SKM-1 treated with dmso at 0.1 percent for 144 hours (cell line): ENCODE data around the gene CDH4.

ENCODE experiments used
- DNase-seq: peaks from one replicate; lab custom pipeline; 2025; ENCODE audit not compliant: unreplicated experiment; lab: John Stamatoyannopoulos, UW

Gene CDH4

DNA sequence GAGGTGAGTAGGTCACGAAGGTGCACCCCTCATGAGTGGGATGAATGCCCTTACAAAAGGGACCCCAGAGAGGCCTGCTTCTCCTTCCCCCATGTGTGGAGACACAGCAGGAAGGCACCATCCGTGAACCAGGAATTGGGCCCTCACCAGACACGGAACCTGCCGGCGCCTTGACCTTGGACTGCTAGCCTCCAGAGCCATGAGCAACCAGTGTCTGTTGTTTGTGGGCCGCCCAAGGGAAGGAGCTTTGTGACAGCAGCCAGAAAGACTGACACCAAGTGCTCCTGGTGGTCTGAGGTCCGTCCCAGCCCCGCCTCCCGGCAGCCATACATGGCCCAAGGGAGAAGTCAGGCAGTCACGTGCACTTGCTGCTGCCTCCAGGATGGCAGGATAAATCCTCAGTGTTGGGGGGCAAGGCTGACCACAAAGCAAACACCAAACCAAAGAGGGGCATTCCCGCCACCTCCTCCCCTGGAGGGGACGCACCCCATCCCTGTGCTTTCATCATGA lies 29.3 kb downstream of the CDH4 start:
- DNase-seq, result no peak

DNA sequence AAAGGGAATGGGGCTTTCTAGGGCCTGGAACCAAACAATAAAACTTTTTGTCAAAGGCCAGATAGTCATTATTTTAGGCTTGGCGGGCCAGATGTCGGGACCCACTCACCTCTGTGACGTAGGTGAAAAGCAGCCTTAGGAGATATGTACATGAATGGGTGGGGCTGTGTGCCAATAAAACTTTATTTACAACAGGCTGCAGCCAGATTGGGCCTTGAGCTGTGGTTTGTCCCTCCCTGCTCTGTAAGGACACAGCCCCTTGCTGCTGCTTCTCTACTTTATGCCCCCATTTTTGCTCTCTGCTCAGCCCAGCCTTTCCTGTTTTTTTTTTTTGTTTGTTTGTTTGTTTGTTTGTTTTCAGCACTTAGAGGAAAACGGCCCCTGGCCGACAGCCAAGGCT lies 32.7 kb downstream of the CDH4 start:
- no peak for DNase-seq

DNA sequence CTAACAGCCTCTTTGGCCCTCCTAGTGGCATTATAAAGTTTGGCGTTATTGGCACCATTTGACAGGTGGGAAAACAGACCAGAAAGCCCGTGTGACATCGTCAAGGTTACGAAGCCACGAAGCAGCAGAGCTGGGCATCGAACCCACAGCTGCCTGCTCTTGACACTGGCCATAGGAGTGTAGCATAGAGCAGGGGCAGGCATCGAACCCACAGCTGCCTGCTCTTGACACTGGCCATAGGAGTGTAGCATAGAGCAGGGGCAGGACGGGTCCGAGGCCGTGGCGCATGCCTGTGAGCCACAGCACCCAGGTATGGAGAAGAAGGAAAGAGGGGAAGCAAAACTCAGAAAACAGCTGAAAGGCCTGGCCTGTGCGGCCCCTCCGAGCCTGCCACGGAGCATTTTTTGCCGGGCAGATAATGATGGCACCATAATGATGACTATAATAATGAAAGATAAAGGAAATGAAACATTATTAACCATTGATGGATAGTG lies 33.1 kb downstream of the CDH4 start:
- no peak for DNase-seq

DNA sequence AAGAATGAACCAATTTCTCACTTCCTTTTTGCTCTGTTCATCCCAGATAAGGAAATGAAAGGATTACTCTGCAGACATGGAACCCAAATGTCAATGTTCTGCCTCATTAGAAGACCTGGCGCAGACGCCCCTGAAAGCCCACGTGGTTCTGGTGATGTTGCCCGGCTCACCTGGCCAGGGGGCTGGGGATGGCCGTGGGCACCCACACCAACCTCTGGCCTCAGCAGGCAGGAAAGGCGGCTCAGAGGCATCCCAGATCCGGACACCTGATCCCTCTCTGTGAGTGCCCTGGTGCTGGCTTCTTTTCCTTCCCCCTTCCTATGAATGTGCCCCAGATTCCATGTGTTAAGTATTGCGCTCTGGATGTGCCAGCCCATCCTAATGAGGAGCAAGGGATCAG lies 33.6 kb downstream of the CDH4 start:
- no peak for DNase-seq

DNA sequence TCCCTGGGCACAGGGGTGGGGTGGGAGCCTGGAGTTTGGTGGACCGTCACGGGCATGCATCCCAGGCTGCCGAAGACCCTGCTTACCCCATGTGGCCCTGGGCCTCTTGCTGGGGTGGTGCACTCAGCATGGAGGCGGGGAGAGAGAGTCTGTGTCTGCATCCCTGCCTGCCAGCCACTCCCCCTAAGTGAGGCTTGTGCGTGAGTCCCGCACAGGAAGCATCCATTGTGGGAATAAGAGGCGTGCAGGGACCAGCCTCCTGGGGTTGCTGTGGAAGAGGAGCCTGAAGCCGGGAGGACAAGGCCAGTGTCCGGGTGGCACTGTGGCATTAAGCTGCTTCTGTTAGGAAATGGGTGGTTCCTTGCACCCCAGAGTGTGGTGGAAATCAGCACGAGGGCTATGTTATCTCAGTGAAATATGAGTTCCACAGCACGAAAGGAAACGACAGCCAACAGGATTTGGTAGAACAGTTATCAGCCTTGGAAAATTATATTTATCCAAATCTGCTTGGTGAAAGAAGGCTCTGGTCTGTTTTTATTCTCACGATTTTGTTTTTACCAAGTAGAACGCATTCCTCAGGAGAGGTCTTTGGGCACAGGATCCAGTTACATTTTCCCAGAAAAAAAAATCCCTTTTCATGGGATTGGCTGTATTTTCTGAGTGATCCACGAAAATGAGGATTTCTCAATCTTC lies 35.7 kb downstream of the CDH4 start:
- no peak for DNase-seq

DNA sequence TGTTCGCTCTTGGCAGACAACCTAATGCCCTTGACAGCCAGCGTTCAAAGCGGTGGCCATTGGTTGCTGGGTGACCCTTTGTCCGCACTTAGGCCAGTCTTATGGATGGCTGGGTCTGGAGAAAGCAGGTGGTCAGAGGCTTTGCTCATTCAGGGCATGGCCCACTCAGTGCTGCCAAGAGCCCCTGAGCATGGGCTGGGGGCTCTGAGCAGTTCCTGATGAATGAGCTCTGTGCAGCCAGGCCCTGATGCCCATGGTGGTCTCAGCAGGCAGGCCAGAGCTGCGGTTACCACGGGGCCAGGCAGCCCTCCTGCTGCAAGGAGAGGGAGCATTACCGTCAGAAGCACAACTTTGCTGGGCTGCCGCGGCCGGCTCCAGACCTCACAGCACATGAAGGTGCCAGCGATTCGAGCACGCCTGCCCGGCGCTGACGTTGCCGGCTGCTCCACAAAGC lies 36.3 kb downstream of the CDH4 start:
- DNase-seq, result no peak

DNA sequence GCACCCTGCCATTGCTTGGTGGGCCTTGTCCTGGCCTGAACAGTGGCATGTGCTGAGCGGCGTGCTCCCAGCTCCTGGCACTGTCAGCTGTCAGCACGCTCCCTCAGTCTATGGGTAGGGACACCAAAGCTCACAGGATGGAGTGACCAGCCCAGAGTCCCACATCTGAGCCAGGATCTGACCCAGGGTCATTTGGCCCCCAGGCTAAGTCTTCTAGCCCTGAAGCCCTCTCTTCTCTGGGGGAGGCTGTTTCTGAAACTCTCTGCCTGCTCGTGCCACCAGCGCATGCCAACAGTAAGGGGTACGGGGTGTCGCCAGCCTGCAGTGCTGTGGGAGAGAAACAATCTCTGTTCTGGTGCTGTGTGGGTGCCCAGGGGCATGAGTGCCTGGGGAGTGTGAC lies 37.1 kb downstream of the CDH4 start:
- no peak for DNase-seq

DNA sequence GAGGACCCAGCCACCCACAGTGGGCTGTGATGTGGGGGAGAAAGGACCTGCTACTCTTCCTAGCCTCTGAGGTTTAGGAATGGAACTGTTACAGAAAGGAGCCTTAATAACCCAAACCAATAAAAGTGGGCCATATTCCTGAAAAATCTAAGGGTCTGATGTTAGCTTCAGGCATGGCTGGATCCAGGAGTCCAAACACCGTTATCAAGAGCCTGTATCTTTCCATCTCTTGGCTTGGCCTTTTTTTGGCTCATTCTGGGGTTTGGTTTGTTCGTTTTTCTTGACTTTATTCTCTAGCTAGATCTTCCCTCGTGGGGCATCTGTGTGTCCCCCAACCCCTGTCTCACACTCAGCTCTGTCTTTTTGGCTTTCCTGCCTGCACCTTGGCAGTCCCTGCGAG lies 38.7 kb downstream of the CDH4 start:
- DNase-seq, result no peak

DNA sequence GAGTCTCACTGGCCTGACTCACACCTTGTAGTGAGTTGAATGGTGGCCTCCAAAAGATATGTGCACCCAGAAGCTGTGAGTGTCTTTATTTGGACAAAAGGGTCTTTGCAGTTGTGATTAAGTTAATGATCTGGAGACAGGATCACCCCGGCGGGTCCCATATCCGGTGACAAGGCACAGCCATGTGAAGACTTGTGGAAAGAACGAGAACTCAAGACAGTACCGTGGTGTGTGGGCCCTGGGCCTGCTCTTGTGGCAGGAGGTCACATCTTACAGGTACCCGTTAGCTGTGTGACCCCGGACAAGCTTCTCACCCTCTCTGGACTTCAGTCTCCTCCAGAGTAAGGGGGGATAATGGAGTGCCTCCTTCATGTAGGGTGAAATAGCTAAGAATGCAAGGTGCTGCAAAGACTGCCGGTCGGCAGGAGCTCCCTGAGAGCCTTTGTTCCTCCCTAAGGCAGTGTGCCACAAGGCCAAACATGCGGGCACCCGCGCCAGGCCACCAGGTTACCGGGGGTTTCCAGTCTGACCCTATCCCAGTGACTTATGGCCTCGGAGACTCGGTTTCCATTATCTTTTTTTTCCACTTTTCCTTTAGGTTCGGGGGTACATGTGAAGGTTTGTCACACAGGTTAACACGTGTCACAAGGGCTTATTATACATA lies 39.2 kb downstream of the CDH4 start:
- no peak for DNase-seq

DNA sequence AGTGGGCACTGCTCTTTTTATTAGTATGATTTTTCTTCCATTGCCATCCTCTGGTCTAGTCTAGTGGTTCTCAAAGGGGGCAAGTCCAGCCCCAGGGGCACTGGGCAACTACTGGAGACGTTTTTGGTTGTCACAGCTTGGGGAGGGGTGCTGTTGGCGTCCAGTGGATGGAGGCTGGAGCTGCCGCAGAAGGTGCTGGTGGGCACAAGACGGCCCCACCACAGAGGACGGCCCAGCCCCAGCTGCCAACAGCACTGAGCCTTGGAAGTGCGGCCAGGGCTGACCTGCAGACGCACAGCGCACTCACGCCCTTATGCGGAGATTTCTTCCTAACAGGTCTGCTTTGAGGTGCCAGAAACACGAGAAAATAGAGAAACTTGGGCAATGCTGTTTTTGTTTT lies 40.3 kb downstream of the CDH4 start:
- DNase-seq, result no peak

DNA sequence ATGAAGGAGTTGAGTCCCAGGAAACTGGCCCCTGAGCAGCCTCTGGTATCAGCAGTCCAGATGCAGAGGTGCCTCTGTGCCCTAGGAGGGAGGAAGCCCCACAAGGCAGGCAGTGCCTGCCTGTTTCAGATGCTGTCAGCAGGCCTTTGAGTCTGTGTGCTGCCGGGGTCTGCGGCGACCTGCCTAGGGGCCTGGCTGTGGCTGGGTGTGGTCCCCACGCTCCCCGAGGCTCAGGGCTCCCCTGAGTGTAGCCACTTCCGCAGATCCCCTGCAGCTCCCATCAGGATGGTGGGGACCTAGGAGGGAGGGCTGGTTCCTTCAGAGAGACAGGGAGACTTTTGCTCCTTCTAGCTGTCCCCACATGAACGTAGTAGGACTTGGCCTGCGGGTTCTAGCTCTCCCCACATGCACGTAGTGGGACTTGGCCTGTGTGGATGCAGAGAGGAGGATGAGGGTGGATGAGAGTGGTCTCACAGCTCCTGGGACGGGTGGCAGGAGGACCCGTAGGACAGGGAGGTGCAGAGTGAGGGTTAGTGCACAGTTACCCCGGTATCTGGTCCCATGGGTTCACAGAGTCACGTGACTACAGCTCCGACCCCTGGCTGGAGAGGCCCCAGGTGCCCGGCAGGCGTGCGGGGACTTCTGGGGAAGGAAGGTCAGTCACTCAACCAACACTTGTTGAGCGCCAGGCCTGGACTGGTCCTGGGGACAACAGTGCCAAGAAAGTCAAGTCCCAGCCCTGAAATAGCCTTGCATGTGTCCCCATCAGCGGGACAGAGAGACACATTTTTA lies 41.0 kb downstream of the CDH4 start:
- no peak for DNase-seq

DNA sequence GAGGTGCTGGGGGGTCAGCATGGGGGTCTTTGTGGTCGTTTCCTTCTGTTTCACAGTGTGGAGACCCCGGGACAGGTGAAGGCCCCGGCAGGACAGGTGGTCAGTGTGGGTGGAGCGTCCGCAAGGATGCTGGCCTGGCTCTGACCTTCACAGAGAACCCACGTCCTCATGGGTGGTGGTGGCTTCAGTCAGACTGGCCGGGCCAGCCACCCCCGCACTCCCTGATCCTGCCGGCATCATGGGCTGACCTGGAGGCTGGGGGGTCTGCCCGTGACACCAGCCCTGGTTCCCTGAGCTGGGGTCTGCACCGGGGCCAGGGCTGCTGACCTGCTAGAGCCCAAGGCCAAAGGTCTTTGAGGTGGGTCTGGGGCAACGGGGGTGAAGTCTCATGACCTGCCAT lies 41.9 kb downstream of the CDH4 start:
- DNase-seq, result no peak

DNA sequence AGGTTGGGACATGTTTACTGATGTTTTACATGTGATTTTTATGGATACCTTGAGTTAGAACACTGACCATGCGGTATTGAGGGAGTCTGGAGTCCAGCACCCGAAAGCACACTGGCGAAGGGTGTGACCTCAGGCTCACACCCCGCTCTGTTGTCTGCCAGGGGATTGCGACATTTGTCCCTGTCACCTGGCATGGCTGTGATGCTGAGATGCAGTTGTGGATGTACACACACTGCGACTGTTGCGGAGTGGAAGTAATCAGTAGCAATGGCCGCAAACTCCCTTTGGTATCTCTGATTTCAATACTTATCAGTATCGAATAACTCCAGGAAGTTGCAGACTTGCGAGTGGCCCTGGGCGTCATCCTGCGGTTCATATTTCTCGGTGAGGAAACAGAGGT lies 43.2 kb downstream of the CDH4 start:
- DNase-seq, result no peak

DNA sequence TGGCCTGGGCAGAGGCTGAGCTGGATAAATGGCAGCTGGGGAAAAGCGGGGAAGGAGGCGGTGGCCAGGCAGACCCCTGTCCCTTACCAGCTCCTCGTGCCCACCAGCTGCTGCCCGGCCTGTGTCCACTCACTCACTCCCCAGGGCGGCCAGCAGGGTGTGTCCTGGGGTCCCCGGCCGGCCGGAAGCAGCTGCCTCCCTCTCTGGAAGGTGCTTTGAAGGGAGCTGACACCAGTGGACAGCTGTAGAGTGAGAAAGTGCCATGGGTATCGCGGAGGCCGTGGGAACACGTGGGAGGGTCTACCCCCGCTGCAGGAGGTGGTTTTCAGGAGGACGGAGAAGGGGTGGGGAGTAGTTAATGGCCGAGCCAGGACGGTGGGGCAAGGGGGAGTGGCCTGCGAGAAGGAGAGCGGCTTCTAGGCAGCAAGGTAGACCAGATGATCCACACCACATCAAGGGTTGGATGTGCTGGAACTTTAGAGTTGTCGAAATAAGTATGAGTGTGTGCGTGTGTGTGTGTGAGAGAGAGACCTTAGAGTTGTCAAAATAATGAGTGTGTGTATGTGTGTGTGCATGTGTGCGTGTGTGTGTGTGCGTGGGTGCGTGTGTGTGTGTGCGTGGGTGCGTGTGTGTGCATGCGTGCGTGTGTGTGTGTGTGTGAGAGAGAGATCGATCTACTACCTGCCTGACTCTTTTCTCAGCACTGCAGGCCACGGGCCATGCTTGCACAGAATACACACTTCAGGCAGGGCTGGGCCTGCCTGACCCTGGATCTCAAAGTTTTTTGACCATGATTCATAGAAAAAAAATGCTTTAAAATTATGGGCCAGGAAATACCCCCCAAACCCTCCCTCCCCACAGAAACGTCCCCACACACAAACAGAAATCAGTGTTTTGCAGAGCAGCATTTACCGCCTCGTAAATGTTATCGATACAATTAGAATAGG lies 43.9 kb downstream of the CDH4 start:
- no peak for DNase-seq

DNA sequence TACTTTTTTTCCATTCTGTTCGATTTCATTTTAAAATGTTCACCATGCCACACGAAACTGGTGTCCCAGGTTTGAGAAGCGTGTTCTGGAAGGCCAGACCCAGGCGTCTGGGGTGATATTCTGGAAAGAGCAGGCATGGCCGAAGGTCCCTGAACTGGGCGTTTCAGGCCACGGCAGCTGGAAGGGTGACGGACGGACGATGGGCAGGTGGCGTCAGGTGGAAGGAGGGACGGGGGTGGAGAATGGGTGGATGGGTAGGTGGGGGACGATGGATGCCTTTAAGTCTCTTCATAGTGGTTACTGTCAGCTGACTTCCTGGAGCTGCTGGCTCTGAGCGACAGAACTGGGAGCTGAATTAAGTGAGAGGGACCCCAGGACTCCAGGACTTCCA lies 44.6 kb downstream of the CDH4 start:
- no peak for DNase-seq

DNA sequence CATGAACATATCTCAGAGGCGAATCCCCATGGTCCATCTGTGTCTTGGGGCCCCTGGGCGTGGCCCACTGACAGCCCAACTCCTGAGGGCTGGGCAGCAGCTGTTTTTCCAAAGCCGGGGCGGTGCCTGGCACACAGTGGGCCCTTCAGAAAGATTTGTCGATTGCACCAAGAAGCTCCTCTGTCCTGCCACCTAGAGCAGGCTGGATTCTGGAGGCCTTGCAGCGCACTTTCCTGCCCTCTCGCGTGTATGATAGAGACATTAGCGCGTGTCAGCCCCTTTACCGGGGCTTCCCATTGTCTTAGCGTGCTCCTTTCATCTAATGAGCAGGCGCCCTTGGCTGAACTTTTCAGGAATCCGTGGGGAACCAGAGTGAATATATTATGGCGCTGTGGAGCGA lies 45.4 kb downstream of the CDH4 start:
- no peak for DNase-seq

DNA sequence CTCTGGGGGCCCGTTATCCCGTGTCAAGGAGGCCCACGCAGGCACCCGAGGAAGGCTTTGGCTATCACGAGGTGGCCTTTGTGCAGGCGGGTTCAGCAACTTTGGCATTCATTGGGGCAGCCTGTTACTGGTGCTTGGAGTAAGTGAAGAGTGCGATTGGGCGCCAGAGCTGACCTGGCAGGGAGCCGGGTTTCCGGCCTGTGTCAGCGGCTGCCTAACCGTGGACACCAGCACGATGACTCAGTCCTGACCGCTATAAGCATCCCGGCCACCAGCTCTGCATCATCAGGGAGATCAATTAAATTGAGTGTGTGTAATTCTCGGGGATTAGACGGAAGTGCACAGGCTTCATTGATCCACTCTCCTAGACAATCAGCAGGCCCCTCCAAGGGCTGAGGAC lies 45.9 kb downstream of the CDH4 start:
- no peak for DNase-seq

DNA sequence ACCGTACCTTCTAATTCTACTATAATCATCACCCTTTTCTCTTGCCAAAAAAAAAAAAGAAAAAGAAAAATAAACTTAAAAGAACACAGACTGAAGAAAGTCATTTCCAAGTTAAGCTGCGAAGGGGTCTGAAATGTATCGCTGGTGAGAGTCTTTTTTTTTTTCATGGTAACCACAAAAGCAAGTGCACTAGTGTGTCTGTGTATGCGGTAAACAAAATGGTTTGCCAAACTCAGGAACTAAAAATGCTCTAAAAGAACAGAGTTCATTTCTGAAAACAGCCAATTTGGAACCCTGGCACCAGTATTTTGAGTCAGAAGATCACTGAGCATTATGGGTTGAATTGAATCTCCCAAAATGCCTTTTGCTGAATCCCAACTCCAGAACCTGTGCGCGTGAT lies 46.6 kb downstream of the CDH4 start:
- no peak for DNase-seq

DNA sequence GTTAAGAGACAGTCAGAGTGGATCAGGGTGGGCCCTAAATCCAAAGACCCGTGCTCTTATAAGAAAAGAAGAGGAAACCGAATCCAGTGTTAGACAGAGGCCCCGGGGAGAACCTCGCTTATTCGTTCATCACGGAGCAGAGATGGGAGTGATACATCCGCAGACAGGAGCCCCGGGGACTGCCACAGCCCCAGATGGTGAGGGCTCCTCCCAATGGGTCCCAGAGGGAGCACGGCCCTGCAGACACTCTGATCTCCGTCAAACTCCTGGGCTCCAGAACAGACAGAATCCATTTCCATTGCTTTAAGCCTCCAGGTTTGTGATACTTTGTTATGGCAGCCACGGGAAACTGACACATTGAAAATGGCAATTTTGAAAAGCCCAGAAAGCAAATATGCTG lies 47.0 kb downstream of the CDH4 start:
- no peak for DNase-seq

DNA sequence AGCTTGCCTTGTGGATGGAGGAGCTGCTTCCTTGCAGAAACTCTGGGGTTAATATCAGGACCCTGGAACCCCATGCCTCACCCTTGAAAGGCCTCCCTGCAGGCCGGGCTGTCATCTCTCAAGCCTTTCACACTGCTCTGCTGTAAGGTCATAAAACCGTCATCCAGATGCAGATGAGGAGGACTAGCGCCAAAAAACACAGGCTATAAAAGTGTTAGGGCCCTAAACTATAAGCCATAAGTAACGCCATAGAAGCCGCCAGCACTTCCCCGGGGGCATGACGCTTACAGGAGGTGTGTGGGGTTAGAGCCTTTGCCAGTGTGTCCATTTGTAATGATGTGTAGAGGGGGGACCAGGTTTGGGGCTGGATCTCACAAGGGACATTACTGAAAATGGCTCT lies 47.6 kb downstream of the CDH4 start:
- no peak for DNase-seq

DNA sequence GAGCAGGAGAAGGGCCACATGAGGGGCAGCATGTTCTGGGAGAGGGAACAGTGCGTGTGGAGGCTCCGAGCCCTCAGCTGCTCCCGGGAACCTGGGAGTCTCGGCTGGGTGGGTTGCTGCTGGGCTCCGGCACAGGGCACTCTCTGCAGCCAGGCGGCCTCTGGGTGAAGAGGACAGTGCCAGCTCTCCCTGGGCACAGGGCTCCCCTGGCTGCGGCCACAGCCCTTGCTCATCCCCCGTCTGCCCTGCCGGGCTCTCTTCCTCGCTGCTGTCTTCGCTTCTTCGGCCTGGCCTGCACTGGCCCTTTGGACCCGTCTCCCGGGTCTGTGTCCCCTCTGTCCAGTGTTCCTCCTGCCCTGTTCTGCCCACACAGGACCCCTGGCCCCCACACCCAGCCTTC lies 48.2 kb downstream of the CDH4 start:
- DNase-seq, result no peak
